ENCODE data around the gene ZNF587. TPM values are rescaled to one million over a fixed set of nuclear protein-coding genes. Genes with fewer than 3 reads are reported as not detected.
A peak's percentile ranks its signal among the peaks of the same experiment; 100 is the strongest.
"Not testable (repeated sequence)": the region's sequence is repeated elsewhere in the genome, so short reads cannot be mapped to it uniquely, and the experiment has no call there.

The ZNF587 gene
- polyA plus RNA-seq, 10 donors, result 9.0 to 24.7 (median 14.7) TPM

- DNase-seq, result not testable (repeated sequence)
Measured at GRCh38 chr19:57873883-57874799, 24.5 kb downstream of the ZNF587 start.

DNA sequence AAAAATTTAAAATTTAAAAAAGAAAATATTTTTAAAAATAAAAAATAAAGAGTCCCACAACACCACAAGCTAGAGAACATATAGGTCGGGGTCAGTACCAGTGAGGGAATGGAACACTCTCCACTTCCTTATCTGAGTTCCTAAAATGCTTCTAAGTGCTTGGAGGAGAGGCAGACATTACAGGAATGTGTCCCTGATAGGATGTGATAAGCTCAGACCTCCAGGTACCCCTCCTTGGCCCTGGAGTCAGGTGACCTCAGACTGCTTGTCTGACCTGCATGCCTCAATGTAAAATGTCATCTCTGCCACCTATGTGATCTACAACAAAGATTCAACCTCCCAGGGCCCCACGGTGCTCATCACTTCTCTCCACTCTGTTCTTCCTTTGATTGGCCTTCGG lies 36.4 kb downstream of the ZNF587 start:
- DNase-seq, result no peak

GRCh38 chr19:57887195-57887941 lies 37.7 kb downstream of the ZNF587 start:
- no peak for DNase-seq

DNA sequence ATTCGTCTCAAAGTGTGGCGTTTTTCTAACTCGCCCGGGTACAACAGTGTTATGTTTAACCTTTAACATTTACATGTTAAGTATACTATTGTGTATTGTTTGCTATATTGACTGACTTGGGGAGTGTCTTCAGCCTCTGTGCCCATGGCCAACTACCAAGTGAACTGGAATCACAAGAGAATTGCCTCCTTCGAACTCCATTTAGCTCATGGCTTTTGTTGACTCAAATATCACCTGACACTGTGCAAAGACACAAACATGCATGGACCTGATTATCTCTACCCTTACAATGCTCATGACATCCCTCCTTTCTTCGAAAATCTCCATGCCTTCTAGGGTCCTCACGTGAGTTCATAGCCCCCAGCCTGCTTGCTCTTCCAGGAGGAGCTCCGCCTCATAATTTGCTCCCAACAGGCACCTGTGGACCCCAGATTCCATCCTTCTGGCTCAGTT lies 38.5 kb downstream of the ZNF587 start:
- peak in 1 of 3 donors; percentile 42 for DNase-seq

- peak; percentile 74 to 91 (median 76) for DNase-seq
Measured at GRCh38 chr19:57888560-57889231, 39.0 kb downstream of the ZNF587 start, which contains the start of gene ZNF814. ZNF814 (minus strand) TSS chr19:57889037; CDS start chr19:57888802, 235 bp downstream.

GRCh38 chr19:57890706-57891105 lies 41.0 kb downstream of the ZNF587 start:
- not testable (repeated sequence) for DNase-seq

GRCh38 chr19:57900311-57900710 lies 50.7 kb downstream of the ZNF587 start:
- DNase-seq, result no peak

- no peak for DNase-seq
Measured at GRCh38 chr19:57903618-57904184, 54.0 kb downstream of the ZNF587 start.

DNA sequence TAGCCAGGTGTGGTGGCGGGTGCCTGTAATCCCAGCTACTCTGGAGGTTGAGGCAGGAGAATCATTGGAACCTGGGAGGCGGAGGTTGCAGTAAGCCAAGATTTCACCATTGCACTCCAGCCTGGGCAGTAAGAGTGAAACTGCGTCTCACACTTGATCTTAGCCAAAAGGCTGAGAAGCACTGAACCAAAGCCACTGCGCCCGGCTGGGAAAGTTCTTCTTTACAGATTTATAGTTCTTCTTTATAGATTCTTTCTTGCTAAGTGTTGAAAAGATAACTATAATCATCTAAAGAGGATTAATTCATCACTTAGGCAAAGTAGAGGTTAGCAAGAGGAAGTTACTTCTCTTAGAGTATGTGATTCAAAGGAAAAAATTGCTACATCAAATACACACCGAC lies 55.6 kb downstream of the ZNF587 start:
- DNase-seq, result no peak

GRCh38 chr19:57907394-57907793 lies 57.7 kb downstream of the ZNF587 start:
- no peak for DNase-seq

GRCh38 chr19:57914531-57914930 lies 64.9 kb downstream of the ZNF587 start:
- no peak for DNase-seq

Other genes starting within 250 kb of the ZNF587 start
- 1 to 10 TPM; 2.1 to 5.4 (median 3.4) TPM for gene ZNF530, start 250.0 kb upstream of the ZNF587 start, polyA plus RNA-seq (ENCODE audit: insufficient read length in 10 of 10)
- gene ZNF134, start 235.6 kb upstream of the ZNF587 start, polyA plus RNA-seq (ENCODE audit: insufficient read length in 10 of 10), result 10 to 100 TPM in 9 of 10 donors, 1 to 10 TPM in 1; 9.5 to 15.1 (median 13.0) TPM
- 10 to 100 TPM; 10.4 to 20.3 (median 15.2) TPM for gene ZNF211, start 216.7 kb upstream of the ZNF587 start, polyA plus RNA-seq (ENCODE audit: insufficient read length in 10 of 10)
- gene ZSCAN4, start 180.9 kb upstream of the ZNF587 start, polyA plus RNA-seq (ENCODE audit: insufficient read length in 10 of 10), result under 1 TPM in 2 of 10 donors, not detected in 8; 0.11 TPM
- 1 to 10 TPM; 4.4 to 7.3 (median 6.4) TPM for gene ZNF551, start 167.9 kb upstream of the ZNF587 start, polyA plus RNA-seq (ENCODE audit: insufficient read length in 10 of 10)
- gene ZNF154, start 140.7 kb upstream of the ZNF587 start, polyA plus RNA-seq (ENCODE audit: insufficient read length in 10 of 10), result 10 to 100 TPM in 7 of 10 donors, 1 to 10 TPM in 3; 8.0 to 17.6 (median 11.1) TPM
- 10 to 100 TPM in 1 of 10 donors, 1 to 10 TPM in 9; 5.3 to 10.6 (median 8.0) TPM for gene ZNF671, start 122.2 kb upstream of the ZNF587 start, polyA plus RNA-seq (ENCODE audit: insufficient read length in 10 of 10)
- gene ZNF776, start 103.0 kb upstream of the ZNF587 start, polyA plus RNA-seq (ENCODE audit: insufficient read length in 10 of 10), result 10 to 100 TPM; 10.7 to 19.7 (median 14.9) TPM
- gene ZNF586, start 80.2 kb upstream of the ZNF587 start, polyA plus RNA-seq (ENCODE audit: insufficient read length in 10 of 10), result 10 to 100 TPM in 9 of 10 donors, 1 to 10 TPM in 1; 9.5 to 15.2 (median 11.8) TPM
- gene ZNF552, start 34.9 kb upstream of the ZNF587 start, polyA plus RNA-seq (ENCODE audit: insufficient read length in 10 of 10), result 1 to 10 TPM; 2.1 to 6.4 (median 3.9) TPM
- 1 to 10 TPM; 3.3 to 7.5 (median 5.4) TPM for gene ZNF587B, start 19.6 kb upstream of the ZNF587 start, polyA plus RNA-seq (ENCODE audit: insufficient read length in 10 of 10)
- gene ZNF814, start 39.2 kb downstream of the ZNF587 start, polyA plus RNA-seq (ENCODE audit: insufficient read length in 10 of 10), result 10 to 100 TPM; 13.7 to 34.6 (median 24.3) TPM
- 10 to 100 TPM in 8 of 10 donors, 1 to 10 TPM in 2; 9.2 to 18.8 (median 11.9) TPM for gene ZNF417, start 66.7 kb downstream of the ZNF587 start, polyA plus RNA-seq (ENCODE audit: insufficient read length in 10 of 10)
- 10 to 100 TPM in 5 of 10 donors, 1 to 10 TPM in 5; 6.0 to 19.1 (median 9.6) TPM for gene ZNF418, start 85.5 kb downstream of the ZNF587 start, polyA plus RNA-seq (ENCODE audit: insufficient read length in 10 of 10)
- gene ZNF256, start 97.8 kb downstream of the ZNF587 start, polyA plus RNA-seq (ENCODE audit: insufficient read length in 10 of 10), result 1 to 10 TPM; 3.8 to 7.0 (median 6.0) TPM
- 1 to 10 TPM in 5 of 10 donors, under 1 TPM in 5; 0.49 to 3.2 (median 1.0) TPM for gene C19orf18, start 124.7 kb downstream of the ZNF587 start, polyA plus RNA-seq (ENCODE audit: insufficient read length in 10 of 10)
- gene ZNF606, start 153.0 kb downstream of the ZNF587 start, polyA plus RNA-seq (ENCODE audit: insufficient read length in 10 of 10), result 10 to 100 TPM in 8 of 10 donors, 1 to 10 TPM in 2; 9.1 to 14.2 (median 11.8) TPM
- 1 to 10 TPM in 4 of 10 donors, under 1 TPM in 6; 0.48 to 1.5 (median 0.91) TPM for gene ZSCAN1, start 184.2 kb downstream of the ZNF587 start, polyA plus RNA-seq (ENCODE audit: insufficient read length in 10 of 10)
- 10 to 100 TPM in 9 of 10 donors, 1 to 10 TPM in 1; 9.9 to 19.1 (median 13.7) TPM for gene ZNF135, start 209.4 kb downstream of the ZNF587 start, polyA plus RNA-seq (ENCODE audit: insufficient read length in 10 of 10)
- gene ZSCAN18, start 248.4 kb downstream of the ZNF587 start, polyA plus RNA-seq (ENCODE audit: insufficient read length in 10 of 10), result 10 to 100 TPM; 50.1 to 66.8 (median 56.6) TPM

Data from muscle of back (tissue), 11 donors.